K562 (cell line): ENCODE data around the gene GPAT3. TPM values are rescaled to one million over a fixed set of nuclear protein-coding genes. Genes with fewer than 3 reads are reported as not detected.
A peak's percentile ranks its signal among the peaks of the same experiment; 100 is the strongest.

Experiments
- HDAC2 ChIP-seq: fragments of 450-650 bp; IDR thresholded peaks from 2 replicates; pipeline ENCODE4 v1.6.1; 2016; ENCODE audit warnings: mild to moderate bottlenecking
- KDM5B ChIP-seq: fragments of 200-600 bp; sonication (generic); IDR thresholded peaks from 2 replicates; pipeline ENCODE4 v1.6.1; 2012; ENCODE audit warnings: low read depth, mild to moderate bottlenecking, moderate library complexity, low read length, control low read depth, inconsistent platforms; ENCODE audit not compliant: insufficient replicate concordance
- NCOA1 ChIP-seq: fragments of 450-650 bp; IDR thresholded peaks from 2 replicates; pipeline ENCODE4 v1.6.1; 2016; ENCODE audit warnings: low read depth
- NCOA6 ChIP-seq: fragments of 450-650 bp; IDR thresholded peaks from 2 replicates; pipeline ENCODE4 v1.6.1; 2017; ENCODE audit warnings: mild to moderate bottlenecking
- PCBP2 ChIP-seq: fragments of 200-400 bp; formaldehyde crosslinking; IDR thresholded peaks from 2 replicates; pipeline ENCODE4 v1.6.1; 2018; ENCODE audit warnings: low read length, low read depth, mild to moderate bottlenecking, moderate library complexity; ENCODE audit not compliant: poor library complexity, severe bottlenecking
- PTBP1 ChIP-seq: fragments of 200-400 bp; formaldehyde crosslinking; IDR thresholded peaks from 2 replicates; pipeline ENCODE4 v1.6.1; 2017; ENCODE audit warnings: low read depth, low read length
- SOX6 ChIP-seq: fragments of 450-650 bp; IDR thresholded peaks from 2 replicates; pipeline ENCODE4 v1.6.1; 2014; ENCODE audit warnings: mild to moderate bottlenecking
- TAF9B ChIP-seq: fragments of 450-650 bp; IDR thresholded peaks from 2 replicates; pipeline ENCODE4 v1.6.1; 2018; ENCODE audit warnings: mild to moderate bottlenecking; ENCODE audit not compliant: partially characterized antibody
- ZKSCAN1 ChIP-seq: fragments of 150-350 bp; IDR thresholded peaks from 2 replicates; pipeline ENCODE4 v1.6.1; 2016; ENCODE audit warnings: low read depth, low read length
- ZNF23 ChIP-seq: fragments of 250-450 bp; sonication (Bioruptor Pico); IDR thresholded peaks from 2 replicates; pipeline ENCODE4 v1.4.0; 2020; ENCODE audit warnings: mild to moderate bottlenecking
- ZNF41 ChIP-seq: fragments of 250-450 bp; sonication (Bioruptor Pico); conservative IDR thresholded peaks from 2 replicates; pipeline ENCODE4 v1.4.0; 2020; ENCODE audit warnings: mild to moderate bottlenecking
- polyA plus RNA-seq, 8 experiments: library from polyadenylated mRNA; depleted of rRNA in 4 of 8; stranded (reverse) in 5 of 8; unstranded in 3 of 8; fragments of >200 nt; fragmentation: Nextera tagmentation in 2 of 8; fragmentation: Illumina TruSeq in 1 of 8; extraction: Ambion mirVana in 2 of 8; extraction: Trizol in 1 of 8; gene quantifications; 2 replicates each; pipeline versions ENCODE4 v1.2.1 to v1.2.3, GENCODE V29; 2011 to 2014; ENCODE audit warnings: inconsistent platforms in 1 of 8, missing spikeins in 1 of 8
- total RNA-seq, 7 experiments: library from RNA; depleted of rRNA in 6 of 7; stranded (reverse); fragments of >200 nt in 6 of 7; fragmentation: Illumina TruSeq in 2 of 7; extraction: Trizol in 2 of 7; gene quantifications; 2 replicates each; pipeline versions ENCODE4 v1.2.1 to v1.2.3, GENCODE V29; 2011 to 2021; ENCODE audit warnings: low replicate concordance in 1 of 7
- TF ChIP-seq, protein P1 (sequence below), 2 experiments: fragments of 450-650 bp in 1 of 2; sonication (generic) in 1 of 2; formaldehyde crosslinking in 1 of 2; IDR thresholded peaks; 2 replicates each; pipeline versions ENCODE4 v1.7.1 to v1.9.0; 2016 to 2022; ENCODE audit warnings: inconsistent platforms in 1 of 2, mild to moderate bottlenecking in 1 of 2, missing genetic modification reagents in 1 of 2
- TF ChIP-seq, protein P2 (sequence below): sonication (generic); formaldehyde crosslinking; IDR thresholded peaks from 2 replicates; pipeline ENCODE4 v1.9.0; 2022; ENCODE audit warnings: mild to moderate bottlenecking, missing genetic modification reagents
- TF ChIP-seq, protein P3 (sequence below): IDR thresholded peaks from 3 replicates; pipeline ENCODE4 v1.6.1; 2011; ENCODE audit warnings: borderline replicate concordance, mild to moderate bottlenecking; ENCODE audit not compliant: insufficient read length, insufficient read depth

GPAT3 gene
- total and polyA plus RNA-seq, 9 of the 15 experiments (the other 6 are each of a cell fraction or from before 2014, with no cell fraction given), result 4.1 to 16.1 (median 13.1) TPM

DNA sequence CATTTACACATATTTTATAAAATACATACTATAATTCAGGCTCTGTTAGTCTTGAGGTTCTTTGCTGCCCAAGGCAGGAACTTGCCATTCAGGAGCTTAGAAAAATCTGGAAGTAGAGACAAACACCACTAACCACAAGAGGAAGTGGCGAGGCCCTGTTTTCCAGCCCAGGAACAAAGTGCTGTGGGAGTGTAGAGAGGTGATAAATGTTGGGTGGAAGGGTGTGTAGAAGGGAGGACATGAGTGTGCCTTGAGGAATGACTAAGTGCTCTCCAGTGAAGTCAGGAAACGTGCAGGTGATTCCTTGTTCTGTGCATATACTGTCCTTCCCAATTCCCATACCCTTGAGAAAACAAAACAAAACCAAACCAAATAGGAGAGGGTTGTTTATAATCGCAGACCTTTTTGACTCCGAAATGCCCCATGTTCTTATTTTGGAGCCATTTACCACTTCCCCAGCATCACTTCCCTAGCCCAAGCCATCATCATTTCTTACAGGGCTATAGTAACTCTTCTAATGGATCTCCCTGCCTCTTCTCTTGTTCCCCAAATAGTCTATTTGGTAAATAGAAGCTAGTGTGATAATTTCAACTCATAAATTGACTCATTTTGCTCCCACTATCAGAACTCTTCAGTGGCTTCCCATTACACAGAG is 83.2 kb downstream of the GPAT3 start (continued):
- TF ChIP-seq, protein P1, sequence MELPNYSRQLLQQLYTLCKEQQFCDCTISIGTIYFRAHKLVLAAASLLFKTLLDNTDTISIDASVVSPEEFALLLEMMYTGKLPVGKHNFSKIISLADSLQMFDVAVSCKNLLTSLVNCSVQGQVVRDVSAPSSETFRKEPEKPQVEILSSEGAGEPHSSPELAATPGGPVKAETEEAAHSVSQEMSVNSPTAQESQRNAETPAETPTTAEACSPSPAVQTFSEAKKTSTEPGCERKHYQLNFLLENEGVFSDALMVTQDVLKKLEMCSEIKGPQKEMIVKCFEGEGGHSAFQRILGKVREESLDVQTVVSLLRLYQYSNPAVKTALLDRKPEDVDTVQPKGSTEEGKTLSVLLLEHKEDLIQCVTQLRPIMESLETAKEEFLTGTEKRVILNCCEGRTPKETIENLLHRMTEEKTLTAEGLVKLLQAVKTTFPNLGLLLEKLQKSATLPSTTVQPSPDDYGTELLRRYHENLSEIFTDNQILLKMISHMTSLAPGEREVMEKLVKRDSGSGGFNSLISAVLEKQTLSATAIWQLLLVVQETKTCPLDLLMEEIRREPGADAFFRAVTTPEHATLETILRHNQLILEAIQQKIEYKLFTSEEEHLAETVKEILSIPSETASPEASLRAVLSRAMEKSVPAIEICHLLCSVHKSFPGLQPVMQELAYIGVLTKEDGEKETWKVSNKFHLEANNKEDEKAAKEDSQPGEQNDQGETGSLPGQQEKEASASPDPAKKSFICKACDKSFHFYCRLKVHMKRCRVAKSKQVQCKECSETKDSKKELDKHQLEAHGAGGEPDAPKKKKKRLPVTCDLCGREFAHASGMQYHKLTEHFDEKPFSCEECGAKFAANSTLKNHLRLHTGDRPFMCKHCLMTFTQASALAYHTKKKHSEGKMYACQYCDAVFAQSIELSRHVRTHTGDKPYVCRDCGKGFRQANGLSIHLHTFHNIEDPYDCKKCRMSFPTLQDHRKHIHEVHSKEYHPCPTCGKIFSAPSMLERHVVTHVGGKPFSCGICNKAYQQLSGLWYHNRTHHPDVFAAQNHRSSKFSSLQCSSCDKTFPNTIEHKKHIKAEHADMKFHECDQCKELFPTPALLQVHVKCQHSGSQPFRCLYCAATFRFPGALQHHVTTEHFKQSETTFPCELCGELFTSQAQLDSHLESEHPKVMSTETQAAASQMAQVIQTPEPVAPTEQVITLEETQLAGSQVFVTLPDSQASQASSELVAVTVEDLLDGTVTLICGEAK (IDR thresholded peaks at IDR 0.05), result 0 out of 2 replicates have a peak, but pooled peaks have one; percentile 41
- TF ChIP-seq, protein P1 (CRISPR knock-in tag; IDR thresholded peaks at IDR 0.05), result no peak
- TF ChIP-seq ZNF23 (CRISPR knock-in tag) (no peak), KDM5B (no peak), PTBP1 (no peak), PCBP2 (no peak), ZKSCAN1 (no peak), ZNF41 (no peak), NCOA1 (no peak), NCOA6 (no peak), SOX6 (peak; percentile 72), TAF9B (no peak), HDAC2 (no peak)
- TF ChIP-seq, protein P2, sequence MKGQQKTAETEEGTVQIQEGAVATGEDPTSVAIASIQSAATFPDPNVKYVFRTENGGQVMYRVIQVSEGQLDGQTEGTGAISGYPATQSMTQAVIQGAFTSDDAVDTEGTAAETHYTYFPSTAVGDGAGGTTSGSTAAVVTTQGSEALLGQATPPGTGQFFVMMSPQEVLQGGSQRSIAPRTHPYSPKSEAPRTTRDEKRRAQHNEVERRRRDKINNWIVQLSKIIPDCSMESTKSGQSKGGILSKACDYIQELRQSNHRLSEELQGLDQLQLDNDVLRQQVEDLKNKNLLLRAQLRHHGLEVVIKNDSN, result no peak
- TF ChIP-seq, protein P3, sequence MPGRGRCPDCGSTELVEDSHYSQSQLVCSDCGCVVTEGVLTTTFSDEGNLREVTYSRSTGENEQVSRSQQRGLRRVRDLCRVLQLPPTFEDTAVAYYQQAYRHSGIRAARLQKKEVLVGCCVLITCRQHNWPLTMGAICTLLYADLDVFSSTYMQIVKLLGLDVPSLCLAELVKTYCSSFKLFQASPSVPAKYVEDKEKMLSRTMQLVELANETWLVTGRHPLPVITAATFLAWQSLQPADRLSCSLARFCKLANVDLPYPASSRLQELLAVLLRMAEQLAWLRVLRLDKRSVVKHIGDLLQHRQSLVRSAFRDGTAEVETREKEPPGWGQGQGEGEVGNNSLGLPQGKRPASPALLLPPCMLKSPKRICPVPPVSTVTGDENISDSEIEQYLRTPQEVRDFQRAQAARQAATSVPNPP, result no peak
